GM21576 (cell line): ENCODE results near the gene DIP2A.
"Not testable (repeated sequence)": the region's sequence is repeated elsewhere in the genome, so short reads cannot be mapped to it uniquely, and the experiment has no call there.

Experiments
- ATAC-seq: cut with Tn5 transposase; IDR thresholded peaks from one replicate; pipeline ENCODE4 v1.9.1; 2021; ENCODE audit warnings: mild to moderate bottlenecking, moderate library complexity; ENCODE audit not compliant: unreplicated experiment

The DIP2A gene

GRCh38 chr21:46553993-46554392 is 95.3 kb downstream of the DIP2A start:
- no peak for ATAC-seq

- ATAC-seq: no peak
Measured at GRCh38 chr21:46554431-46555224, 95.9 kb downstream of the DIP2A start.

DNA sequence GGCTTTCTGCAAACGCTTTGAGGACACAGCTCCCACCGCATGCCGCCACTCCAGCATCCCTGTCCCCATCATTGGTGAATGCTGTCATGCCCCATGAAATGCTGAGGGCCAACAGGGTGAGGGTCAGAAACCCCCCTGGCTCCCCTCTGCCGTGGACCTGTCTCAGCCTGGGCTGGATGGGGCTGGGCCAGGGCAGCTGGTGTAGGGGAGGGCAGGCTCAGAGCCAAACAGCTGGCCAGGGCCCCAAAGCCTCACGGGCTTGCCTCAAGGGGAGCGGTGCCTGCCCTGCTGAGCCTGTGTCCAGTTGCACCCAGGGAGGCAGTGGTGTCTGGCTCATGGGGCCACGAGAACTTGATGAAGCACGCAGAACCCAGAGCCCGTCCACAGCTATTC is 96.5 kb downstream of the DIP2A start:
- ATAC-seq: no peak

DNA sequence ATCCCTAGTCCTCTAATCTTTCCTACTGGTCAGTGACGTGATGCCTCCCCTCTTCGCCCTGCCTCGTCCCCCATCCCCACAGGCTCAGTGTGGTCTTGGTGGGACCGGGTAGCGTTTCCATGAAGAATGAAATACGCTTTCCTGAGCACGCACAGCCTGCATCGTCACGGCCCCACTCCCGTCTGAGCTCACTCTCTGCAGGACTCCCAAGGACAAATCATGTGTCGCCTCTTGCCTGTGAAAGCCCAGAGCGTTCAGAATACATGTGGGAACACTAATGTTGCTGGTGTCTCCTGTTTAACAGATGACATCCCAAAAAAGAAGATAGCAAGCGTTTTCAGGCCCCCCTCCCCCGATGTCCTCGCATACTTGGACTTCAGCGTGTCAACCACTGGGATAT is 97.0 kb downstream of the DIP2A start:
- no peak for ATAC-seq

DNA sequence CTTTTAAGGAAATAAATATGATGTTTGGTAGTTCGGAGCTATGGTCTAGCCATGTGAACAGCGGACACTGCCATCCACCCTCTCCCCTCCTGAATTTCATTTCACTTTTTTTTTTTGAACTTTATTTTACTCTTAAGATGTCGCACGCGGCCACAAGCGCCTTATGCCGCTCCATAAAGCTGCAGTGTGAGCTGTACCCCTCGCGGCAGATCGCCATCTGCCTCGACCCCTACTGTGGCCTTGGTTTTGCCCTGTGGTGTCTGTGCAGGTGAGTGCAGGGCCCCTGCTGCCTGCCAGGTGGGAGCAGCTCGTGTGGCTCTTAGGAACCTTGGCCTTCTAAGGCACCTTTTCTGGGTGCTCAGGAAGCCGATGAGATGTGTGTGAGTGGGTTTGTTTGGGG is 98.1 kb downstream of the DIP2A start:
- no peak for ATAC-seq

DNA sequence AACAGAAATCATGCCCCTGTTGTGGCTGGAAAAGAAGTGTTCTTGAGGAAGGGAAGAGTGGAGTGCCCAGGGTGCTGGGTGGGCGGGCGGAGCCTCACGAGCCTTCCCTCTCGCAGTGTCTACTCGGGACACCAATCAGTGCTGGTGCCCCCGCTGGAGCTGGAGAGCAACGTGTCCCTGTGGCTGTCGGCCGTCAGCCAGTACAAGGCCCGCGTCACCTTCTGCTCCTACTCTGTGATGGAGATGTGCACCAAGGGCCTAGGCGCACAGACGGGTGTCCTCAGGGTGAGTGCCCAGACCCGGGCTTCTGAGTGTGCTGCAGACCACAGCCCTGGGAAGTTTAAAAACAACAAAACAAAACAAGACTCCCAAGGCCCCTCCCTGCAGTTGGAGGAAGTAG is 98.8 kb downstream of the DIP2A start:
- ATAC-seq: no peak

GRCh38 chr21:46557919-46558392 is 99.3 kb downstream of the DIP2A start:
- no peak for ATAC-seq

- ATAC-seq: no peak
Measured at GRCh38 chr21:46559291-46559983, 100.7 kb downstream of the DIP2A start.

DNA sequence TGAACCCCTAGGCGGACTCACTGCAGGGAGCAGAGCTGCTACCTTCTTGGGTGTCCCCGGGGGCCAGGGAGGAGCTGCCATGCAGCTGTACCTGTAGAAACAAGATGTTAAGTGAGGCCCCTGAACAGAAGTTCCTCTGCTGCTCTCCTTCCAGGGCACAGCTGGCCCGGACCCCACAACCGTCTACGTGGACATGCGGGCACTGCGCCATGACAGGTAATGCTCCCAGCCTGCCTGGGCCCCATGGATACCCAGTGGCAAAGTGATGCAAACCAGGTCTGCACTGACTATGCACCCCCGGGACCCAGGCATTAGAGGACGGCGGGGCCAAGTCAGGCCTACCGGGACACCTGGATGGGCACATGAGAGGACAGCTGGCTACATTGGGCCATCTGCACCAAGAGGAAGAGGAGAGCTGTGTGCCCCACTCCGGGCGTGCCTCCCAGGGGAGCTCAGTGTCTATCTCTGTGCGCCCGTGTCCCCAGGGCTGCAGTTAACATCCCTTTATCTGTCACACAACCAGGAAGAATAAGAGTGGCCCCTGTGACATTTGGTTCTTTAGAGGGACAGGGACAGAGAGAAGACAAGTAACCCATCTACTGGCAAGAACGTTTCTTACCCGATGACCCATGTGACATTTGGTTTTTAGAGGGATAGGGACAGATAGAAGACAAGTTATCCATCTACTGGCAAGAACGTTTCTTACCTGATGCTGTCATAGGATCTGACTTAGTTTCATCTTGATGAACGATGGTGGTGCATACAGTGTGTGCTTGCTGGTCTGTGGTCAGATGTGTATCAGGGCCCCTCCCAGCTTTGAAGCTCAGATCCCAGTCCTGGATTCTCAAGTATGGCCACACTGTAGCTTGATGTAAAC is 102.1 kb downstream of the DIP2A start:
- no peak for ATAC-seq

GRCh38 chr21:46561445-46562090 is 102.9 kb downstream of the DIP2A start:
- ATAC-seq: no peak

- ATAC-seq: no peak
Measured at GRCh38 chr21:46562472-46562871, 103.8 kb downstream of the DIP2A start.

DNA sequence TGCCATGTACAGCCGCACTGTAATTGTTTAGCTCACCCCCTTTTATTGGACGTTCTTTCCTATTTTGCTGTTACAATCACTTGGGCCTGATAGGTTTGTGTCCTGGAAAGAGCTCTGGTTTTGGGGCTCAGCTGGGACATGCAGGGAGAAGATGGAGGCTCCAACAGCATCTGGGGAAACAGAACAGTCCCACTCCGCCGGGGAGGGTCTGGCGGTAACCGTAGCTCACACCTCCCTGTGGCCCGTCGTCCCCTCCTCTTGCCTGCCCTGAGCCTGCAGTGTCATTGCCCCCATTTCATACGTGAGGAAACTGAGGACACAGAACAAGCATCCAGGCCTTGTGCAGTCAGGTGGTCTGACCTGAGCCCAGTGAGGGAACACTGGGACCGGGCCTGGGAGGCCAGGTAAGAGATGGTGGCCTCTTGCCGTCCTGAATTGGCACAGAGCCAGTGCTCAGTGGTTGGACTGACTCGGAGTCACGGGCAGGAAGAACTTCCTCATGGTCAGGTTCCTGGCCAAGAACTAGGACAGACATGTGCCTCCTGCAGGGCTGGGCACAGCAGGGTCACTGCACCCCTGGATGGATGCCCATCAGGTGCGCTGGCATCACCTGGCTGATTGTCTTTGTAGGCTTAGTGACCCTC is 104.4 kb downstream of the DIP2A start:
- ATAC-seq: no peak

DNA sequence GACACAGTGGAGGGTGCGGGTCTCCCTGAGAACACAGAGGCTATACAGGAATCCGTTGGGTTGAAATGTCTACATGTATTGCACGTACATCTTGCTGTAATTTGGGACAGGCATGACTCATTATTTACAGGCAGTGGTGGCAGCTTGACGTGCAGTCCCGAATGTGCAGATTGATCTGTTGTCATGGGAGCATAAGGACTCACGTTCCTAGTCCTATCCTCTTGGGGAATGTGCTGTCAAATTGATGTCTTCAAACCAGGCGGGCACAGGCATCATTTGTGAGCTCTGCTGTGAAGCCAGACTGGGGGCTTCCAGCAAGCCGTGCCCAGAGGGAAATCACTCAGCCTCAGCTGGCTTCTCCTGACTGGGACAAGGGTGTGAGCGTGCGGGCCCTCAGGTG is 105.7 kb downstream of the DIP2A start:
- ATAC-seq: no peak

GRCh38 chr21:46567348-46567747 is 108.7 kb downstream of the DIP2A start:
- no peak for ATAC-seq

DNA sequence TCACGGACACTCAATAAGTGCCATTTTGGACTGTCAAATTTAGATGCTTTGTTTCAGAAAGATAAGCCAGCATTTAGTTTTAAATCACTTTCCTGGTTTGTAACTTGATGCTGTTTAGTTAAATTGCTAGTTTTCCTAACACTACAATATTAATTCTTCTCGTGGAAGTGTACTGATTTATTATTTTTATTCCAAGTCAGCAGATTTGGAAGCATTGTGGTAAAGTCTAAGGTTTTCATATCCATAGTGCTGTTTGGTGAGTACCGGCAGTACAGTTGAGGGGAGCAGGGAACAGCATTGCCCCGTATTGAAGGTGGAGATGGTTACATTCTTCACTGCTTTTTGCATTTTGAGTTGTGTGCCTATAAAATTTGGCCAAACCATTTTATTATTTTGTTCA is 109.9 kb downstream of the DIP2A start:
- no peak for ATAC-seq

DNA sequence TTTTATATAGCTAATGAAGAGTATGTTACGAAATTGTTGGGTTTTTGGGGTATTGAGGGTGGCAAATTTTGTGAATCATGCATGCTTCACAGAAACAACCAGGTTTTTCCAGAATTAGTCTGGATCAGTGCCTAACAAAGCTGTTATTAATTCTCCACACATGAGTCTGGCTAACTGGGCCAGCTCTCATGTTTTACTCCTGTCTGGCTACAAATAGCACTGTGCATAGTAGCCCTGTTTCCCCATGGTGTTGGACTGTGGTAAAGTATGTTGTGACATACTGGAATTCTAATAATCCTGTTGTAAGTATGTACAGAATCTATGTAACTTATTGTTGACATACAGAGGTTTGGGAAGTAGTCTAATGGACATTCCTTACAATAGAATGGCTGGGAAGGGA is 110.4 kb downstream of the DIP2A start:
- ATAC-seq: no peak

DNA sequence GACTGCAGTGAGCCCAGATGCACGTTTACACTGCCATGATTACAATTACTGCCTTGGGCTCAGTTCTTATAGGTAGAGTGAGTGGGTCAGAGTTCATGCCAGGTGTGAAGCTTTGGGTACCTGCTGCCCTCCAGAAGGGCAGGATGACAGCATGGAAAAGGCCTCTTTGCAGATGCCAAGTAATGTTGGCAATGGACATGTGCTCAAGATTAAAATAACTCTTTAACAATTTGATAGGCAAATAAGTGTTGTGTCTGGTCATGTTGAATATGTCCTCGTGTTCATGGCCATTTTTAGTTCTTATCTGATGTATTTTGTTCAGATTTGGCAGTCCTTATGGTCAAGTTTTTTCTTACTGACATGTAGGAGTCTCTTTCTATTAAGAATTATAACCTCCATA is 111.4 kb downstream of the DIP2A start:
- ATAC-seq: no peak

- no peak for ATAC-seq
Measured at GRCh38 chr21:46570631-46571030, 111.9 kb downstream of the DIP2A start.

- no peak for ATAC-seq
Measured at GRCh38 chr21:46572850-46573249, 114.2 kb downstream of the DIP2A start.

- not testable (repeated sequence) for ATAC-seq
Measured at GRCh38 chr21:46577786-46578185, 119.1 kb downstream of the DIP2A start.
